ENCODE measurements around the gene RPL13.

RPL13 gene

DNA sequence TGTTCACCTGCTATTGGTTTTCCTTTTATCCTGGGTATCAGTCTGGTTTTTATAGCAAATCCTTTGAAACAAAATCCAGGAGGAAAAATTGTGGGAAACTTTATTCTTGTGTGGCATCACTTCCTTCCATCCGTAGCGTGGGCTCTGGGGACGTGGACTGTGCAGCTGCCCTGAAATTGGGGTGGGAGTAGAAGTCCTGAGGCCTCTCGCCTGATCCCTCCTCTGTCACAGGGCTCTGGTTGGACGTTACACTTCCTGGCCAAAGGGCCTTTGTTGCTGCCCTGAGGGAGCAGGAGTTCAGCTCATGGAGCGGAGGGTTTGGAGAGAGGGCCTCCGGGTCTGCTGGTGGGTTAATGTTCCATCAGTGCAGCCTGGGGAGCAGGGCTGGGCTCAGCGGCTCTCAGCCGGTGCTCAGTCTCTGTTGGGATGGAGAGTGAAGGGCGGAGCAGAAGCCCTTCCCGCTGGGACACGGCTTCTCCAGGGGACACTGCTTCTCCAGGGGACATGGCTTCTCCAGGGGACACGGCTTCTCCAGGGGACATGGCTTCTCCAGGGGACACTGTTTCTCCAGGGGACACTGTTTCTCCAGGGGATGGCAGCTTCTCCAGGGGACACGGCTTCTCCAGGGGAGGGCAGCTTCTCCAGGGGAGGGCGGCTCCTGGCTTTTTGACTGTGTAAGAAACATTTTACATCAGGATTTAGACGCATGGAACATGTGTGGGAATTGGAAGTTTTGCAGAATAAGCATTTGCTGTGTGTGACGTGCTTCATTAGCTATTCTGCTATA lies 15.2 kb upstream of the RPL13 start:
- no peak for DNase-seq

DNA sequence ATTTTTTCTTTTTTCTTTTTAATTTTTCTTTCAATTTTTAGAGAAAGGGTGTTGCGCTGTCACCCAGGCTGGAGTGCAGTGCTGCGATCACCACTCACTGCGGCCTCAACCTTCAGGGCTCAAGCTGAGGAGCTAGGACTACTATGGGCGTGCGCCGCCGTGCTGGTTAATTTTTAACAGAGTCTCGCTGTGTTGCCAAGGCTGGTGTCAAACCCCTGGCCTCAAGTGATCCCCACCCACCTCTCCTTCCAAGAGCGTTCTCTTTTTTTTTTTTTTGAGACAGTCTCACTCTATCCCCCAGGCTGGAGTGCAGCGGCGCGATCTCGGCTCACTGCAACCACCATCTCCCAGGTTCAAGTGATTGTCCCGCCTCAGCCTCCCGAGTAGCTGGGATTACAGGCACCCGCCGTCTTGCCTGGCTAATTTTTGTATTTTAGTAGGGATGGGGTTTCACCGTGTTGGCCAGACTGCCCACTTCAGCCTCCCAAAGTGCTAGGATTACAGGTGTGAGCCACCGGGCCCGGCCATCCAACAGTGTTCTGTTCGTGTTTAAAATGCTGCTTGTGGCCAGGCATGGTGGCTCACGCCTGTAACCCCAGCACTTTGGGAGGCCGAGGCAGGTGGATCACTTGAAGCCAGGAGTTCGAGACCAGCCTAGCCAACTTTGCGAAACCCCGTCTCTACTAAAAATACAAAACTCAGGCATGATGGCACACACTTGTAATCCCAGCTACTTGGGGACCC lies 14.5 kb upstream of the RPL13 start:
- no peak for DNase-seq

DNA sequence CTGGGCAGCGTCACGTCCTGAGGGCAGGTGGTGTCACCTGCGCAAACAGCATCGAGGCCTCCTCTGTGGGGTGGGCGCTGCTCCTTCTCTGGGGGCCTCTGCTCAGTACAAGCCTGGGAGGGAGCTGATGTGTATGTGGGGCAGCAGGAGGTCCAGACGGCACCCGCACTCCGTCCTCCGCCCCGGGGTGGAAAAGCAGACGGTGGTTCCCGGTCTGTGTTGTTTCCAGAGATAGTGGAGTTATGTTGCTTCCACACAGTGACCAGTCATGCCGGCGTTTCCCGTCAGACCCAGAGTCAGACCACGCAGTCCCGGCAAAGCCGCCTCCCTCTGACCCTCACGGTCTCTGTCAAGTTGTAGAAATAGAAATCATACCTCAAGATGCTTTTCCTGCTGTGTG lies 13.7 kb upstream of the RPL13 start:
- DNase-seq: no peak

DNA sequence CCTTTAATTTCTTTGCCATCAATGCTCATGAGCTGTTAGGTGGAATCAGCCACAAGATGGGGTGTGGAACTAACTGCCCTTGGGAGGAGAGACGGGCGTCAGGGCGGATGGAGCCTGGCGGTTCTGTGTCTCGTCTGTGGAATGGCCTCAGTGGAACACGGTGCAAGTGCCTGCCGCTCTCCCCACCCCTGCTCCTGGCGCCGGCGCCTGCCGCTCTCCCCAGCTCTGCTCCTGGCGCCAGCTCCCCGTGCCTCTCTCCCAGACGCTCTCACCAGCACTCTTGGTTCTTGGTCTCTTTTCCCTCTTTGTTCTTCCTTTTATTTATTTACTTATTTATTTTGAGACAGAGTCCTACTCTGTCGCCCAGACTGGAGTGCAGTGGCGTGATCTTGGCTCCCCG lies 13.2 kb upstream of the RPL13 start:
- DNase-seq: no peak

DNA sequence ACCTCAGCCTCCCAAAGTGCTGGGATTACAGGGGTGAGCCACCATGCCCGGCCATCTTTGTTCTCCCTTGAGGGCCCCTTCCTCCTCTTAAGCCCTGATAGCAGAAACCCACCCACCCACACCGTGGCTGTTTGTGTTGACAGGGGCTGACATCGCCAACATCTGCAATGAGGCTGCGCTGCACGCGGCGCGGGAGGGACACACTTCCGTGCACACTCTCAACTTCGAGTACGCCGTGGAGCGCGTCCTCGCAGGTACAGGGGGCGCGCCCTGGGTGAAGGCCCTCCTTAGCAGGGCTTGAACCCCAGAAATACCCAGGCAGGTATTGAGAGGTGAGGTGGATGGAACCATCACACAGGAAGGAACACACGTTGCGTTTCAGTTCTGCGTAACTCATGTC lies 12.6 kb upstream of the RPL13 start:
- DNase-seq: no peak

DNA sequence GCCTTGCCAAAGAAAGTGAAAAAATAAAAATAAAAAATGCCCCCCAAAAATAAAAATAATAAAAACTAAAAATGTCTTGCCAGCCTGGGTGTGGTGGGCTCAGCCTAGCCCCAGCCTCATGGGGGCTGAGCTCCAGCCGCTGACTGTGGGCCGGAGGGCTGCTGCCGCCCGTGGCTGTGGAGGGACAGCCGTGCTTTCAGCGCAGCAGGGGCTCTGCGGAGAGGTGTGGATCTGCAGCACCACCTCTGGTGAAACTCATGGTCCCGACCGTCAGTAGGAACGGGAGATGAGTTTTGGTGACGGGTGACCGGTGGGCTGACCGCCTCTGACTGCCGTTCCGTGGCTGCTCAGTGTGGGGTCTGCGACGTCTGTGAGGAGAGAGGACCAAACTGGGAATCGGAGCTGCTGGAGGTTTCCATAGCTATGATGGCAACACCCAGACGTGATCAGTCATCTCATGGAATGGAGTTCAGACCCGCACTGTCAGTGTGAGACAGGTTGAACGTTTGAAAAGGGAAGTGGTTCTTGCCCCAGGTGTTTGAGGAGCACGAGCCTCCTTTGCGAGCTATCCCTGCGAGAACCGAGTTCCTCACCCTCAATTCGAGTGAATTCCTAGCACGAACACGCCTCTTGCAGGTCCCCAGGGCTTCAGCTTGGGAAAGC lies 12.0 kb upstream of the RPL13 start:
- DNase-seq: no peak

DNA sequence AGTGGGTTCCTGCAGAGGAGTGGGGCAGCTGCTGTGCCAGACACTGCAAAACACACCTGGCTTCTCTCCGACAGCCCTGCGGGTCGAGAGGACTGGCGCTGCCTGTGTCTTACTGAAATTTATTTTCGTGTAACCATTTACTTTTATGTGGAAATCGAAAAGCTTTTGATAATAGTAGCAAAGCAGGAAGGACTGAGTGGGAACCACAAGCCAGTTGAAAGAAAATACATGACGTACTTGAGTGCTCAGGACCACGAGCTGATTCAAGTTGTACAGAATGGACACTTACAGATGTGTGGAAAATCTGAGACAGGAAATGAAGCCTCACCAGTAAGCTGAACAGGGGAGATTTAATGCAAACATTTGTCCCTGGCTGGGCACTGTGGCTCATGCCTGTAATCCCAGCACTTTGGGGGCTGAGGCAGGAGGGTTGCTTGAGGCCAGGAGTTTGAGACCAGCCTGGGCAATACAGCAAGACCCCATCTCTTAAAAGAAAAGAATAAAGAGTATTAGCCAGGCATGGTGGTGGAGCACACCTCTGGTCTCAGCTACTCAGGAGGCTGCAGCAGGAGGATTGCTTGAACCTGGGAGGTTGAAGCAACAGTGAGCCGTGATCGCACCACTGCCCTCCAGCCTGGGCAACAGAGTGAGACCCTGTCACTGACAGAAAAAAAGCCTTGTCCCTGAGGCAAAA lies 11.3 kb upstream of the RPL13 start:
- DNase-seq: no peak

DNA sequence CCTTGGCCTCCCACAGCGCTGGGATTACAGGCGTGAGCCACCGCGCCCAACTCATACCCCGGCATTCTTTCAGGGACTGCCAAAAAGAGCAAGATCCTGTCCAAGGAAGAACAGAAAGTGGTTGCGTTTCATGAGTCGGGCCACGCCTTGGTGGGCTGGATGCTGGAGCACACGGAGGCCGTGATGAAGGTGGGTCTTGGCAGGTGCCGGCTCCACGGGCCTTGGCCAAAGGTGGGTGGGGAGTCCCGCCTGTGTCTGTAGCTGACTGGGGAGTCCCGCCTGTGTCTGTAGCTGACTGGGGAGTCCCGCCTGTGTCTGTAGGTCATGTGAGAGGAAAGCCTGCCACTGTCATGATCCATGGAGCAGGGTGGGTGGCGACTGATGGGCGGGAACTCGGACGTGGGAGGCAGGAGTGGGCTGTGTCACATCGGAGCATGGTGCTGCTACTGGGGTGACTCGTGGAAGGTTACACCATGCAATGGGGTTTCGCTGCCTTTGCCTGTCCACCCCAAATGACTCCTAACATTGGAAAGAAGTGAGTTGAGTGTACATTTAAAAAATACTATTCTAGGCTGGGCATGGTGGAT lies 10.0 kb upstream of the RPL13 start:
- no peak for DNase-seq

DNA sequence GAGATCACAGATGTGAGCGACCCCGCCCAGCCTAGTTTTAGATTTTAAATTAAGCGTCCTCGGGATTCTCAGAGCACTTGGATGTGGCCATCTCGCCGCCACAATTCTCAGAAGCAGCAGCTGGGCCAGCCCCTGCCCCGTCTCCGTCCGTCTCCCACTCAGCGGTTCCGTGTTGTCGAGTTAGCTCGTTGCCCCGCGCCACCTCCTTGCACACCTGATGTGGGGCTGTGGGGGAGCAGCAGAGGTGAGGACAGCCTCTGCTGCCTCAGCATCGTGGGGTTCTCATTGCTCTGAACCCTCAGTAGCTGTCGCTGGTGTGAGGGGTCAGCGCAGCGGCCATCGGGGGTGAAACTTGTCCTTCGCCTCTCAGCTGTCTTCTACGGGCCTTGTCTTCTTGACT lies 8.2 kb upstream of the RPL13 start:
- DNase-seq: no peak

DNA sequence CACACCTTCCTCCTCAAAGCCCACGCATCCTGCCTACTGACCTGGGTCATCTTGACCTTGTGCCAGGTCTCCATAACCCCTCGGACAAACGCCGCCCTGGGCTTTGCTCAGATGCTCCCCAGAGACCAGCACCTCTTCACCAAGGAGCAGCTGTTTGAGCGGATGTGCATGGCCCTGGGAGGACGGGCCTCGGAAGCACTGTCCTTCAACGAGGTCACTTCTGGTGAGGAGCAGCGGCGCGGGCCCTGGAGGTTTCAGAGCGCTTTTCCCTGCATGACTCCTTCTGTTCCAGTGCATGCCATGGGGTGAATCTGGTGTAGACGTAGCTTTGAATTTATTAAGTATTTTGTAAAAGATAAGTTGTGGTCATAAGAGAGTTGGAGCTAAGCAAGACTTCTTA lies 7.6 kb upstream of the RPL13 start:
- DNase-seq: no peak

DNA sequence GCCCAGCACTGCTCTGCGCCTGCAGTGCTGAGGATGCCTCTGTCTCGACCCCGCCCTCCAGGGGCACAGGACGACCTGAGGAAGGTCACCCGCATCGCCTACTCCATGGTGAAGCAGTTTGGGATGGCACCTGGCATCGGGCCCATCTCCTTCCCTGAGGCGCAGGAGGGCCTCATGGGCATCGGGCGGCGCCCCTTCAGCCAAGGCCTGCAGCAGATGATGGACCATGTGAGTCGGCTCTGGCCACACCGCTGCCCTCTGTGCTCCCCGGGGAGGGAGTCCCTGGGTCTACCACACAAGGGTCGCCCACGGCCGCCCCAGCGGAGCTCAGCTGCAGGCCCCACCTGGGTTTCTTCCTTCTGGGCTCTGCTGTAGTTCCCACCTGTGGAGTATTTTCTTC lies 6.7 kb upstream of the RPL13 start:
- no peak for DNase-seq

DNA sequence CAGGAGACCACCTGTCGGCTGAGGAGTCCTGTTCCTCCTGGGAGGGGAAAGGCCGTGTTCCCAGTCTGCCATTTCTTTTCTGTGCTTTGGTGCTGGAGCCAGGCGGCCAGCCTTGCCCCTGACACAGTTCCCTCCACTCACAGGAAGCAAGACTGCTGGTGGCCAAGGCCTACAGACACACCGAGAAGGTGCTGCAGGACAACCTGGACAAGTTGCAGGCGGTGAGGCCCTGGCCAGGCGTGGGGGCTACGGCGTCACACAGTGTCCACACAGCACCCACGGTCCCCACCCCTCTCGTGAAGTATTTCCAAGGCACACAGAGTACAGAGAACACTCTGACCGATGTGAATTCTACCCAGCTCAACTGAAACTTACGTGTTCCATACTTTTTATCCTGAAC lies 6.1 kb upstream of the RPL13 start:
- DNase-seq: no peak

DNA sequence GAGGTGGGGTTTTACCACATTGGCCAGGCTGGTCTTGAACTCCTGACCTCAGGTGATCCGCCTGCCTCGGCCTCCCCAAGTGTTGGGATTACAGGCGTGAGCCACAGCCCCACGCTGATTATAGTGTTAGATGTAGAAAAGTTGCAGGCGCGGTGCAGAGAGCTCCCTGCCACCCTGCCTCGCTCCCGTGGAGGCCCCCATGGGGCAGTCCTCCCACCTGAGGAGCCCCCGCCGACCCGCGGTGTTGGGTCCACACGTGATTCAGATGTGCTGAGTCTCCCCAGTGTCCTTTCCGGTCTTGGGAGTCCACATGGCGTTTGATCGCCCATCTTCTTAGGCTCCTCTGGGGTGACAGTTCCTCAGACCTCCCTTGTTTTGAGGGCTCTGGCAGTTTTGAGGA lies 5.2 kb upstream of the RPL13 start:
- DNase-seq: no peak

DNA sequence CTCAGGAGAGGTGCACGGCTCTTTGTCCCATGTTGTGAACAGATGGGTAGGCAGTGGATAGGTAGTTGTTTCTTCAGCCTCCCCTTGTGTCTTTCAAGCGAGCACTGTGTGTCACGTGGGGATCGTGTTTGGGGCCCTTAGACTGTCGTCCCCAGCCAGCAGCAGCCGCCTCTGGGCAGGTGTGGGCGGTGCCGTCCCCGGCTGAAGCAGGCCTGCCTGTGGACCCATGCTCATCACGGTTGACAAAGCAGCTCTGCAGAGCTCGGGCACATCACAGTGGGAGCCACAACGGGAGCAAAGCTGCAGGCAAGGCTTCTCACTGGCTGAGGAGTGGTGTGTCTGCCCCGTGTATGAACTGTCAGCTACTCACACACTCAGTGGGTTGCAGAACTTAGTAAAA lies 4.7 kb upstream of the RPL13 start:
- DNase-seq: no peak

DNA sequence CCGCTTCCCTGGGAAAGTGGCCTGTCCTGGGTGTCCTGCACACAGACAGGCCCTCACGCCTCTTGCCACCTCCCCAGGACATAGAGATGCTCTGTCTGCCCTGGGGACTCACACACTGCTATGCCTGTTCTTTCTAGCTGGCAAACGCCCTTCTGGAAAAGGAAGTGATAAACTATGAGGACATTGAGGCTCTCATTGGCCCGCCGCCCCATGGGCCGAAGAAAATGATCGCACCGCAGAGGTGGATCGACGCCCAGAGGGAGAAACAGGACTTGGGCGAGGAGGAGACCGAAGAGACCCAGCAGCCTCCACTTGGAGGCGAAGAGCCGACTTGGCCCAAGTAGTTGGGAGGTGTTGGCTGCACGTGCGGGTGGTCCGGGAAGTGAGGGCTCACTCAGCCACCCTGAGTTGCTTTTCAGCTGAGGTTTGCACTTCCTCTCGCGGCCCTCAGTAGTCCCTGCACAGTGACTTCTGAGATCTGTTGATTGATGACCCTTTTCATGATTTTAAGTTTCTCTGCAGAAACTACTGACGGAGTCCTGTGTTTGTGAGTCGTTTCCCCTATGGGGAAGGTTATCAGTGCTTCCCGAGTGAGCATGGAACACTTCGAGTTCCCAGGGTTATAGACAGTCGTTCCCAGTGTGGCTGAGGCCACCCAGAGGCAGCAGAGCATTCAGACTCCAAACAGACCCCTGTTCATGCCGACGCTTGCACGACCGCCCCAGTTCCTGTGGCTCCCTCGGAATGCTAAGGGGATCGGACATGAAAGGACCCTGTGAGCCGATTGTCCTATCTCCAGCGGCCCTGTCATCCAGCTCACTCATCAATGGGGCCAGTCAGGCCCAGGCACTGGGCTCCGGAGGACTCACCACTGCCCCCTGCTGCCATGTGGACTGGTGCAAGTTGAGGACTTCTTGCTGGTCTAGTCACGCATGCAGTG lies 3.5 kb upstream of the RPL13 start:
- DNase-seq: peak; percentile 66

DNA sequence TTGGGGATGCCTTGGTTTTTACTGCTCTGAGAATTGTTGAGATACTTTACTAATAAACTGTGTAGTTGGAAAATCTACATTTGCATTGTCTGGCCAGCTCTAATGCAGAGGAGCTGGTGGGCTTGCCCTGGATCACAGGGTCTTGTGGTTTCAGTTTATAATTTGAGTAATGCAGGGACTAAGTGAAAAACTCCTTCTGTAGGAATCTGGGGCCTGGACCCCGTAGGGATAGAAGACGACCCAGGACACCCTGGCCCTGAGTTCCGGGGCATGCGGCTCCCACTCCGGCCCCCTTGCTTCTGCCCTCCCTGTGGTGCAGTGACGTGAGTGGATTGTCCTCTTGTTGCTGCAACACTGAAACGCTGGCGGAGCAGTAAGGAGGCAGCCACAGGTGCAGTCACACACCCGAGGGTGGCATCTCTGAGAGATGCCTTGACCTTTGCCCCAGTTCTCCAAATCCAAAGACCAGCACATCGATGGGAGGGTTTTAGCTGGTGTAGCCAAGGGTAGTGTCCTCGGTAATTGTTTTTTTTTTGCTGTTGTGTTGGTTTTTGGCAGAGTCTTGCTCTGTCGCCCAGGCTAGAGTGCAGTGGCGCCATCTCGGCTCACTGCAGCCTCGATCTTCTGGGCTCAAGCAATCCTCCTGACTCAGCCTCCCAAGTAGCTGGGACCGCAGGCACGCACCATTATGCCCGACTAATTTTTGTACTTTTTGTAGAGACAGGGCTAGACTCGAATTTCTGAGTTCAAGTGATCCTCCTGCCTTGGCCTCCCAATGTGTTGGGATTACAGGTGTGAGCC lies 2.6 kb upstream of the RPL13 start:
- no peak for DNase-seq

DNA sequence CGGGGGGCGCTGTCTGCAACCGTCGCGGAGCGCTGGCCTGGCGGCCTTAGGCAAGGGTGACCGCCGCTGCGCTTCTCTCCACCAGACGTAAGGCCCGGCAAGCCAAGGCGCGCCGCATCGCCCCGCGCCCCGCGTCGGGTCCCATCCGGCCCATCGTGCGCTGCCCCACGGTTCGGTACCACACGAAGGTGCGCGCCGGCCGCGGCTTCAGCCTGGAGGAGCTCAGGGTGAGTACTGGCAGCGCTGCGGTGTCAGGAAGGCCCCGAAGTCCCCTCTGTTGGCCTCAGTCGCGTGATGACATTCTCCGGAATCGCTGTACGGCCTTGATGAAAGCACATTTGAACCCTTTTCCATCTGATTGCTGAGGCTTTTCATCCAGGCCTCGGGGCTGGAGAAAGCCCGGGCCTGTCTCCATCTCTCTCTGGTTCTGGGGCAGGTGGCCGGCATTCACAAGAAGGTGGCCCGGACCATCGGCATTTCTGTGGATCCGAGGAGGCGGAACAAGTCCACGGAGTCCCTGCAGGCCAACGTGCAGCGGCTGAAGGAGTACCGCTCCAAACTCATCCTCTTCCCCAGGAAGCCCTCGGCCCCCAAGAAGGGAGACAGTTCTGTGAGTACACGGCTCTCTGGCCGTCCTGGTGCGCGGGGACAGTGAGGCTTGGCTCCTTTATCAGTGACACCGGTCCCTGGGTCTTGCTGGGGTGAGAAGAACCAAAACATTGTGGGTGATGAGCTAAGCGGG lies 831 bp downstream of the RPL13 start:
- peak; percentile 8 for DNase-seq

DNA sequence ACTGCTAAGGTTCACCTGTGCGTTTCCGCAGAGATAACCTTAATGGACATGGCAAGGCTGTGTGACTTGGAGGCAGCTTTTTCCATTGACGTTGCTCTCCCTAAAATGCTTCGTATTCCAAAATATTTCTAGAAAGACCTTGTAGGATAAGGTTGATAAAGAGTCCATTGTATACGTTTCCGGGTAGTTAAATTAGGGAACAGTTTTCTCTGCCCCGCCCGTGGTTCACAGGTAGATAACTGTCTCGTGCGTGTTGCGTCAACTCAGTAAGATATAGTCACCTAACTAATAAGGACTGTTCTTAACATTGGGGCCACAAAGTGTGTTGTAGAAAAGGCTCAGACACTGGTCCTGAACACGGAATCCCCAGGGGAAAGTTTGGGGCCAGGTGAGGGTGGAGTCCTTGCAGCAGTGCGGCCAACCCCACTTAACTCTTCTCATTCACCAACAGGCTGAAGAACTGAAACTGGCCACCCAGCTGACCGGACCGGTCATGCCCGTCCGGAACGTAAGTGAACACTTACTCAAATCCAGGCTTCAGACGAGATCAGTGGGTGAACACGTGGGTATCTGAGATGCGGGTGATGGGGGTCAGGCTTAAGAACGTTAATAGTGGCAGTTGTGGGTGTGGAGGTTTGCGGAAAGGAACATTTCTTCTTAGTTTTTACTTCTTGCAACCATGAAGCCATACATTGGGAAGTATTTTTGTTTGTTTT lies 1.6 kb downstream of the RPL13 start:
- no peak for DNase-seq

DNA sequence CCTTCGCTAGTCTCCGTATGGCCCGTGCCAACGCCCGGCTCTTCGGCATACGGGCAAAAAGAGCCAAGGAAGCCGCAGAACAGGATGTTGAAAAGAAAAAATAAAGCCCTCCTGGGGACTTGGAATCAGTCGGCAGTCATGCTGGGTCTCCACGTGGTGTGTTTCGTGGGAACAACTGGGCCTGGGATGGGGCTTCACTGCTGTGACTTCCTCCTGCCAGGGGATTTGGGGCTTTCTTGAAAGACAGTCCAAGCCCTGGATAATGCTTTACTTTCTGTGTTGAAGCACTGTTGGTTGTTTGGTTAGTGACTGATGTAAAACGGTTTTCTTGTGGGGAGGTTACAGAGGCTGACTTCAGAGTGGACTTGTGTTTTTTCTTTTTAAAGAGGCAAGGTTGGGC lies 2.5 kb downstream of the RPL13 start:
- no peak for DNase-seq

Data from fibroblast of skin of right biceps (primary cell).